ENCODE measurements around the gene CNST. TPM values are rescaled to one million over a fixed set of nuclear protein-coding genes. Genes with fewer than 3 reads are reported as not detected.

The CNST gene
- total and polyA plus RNA-seq, 2 experiments from 2014 or later: 13.1 to 17.9 TPM

DNA sequence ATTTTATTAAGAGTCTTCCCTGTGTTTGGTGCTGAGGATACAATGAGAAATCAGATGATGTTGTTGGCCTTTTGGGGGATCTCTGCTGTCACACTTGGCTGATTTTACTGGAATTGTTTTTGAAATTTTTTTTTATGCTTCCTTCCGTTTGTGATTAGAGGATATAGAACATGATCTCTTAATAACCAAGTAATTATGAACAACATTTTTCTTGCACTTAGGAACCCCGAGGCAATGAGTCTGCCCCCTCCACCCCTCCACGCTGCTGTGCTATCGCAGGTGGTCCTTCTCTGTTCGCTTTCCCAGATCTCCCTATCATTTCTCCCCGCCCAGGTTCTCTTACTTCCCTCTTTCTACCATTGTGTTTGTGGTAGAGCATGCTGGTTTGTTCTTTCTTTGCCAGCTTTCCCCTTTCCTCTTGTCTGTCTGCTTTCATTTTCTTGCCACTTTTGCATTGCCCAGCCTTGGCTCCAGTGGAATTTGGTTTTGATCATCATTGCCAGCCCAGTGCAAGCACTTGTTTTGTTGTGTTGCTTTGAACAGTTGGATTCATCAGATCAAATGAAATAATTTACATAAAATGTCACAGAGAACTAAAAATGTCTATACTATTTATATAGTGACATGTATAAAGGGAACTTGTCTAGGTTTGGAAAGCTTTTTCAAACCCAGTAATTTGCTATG, 84.9 kb downstream of the CNST start:
- Histone ChIP-seq H3K27me3 (no peaks in the 10 kb centered on the region), H3K4me3 (no peak overlapping the region), H3K4me1 (ENCODE audit: low read depth) (peaks cover 3% of the 10 kb centered on the region), H3K36me3 (peaks cover 13% of the 10 kb centered on the region), H3K9me3 (ENCODE audit: low read depth) (no peaks in the 10 kb centered on the region), H3K27ac (no peak overlapping the region)
- TF ChIP-seq, protein P1, sequence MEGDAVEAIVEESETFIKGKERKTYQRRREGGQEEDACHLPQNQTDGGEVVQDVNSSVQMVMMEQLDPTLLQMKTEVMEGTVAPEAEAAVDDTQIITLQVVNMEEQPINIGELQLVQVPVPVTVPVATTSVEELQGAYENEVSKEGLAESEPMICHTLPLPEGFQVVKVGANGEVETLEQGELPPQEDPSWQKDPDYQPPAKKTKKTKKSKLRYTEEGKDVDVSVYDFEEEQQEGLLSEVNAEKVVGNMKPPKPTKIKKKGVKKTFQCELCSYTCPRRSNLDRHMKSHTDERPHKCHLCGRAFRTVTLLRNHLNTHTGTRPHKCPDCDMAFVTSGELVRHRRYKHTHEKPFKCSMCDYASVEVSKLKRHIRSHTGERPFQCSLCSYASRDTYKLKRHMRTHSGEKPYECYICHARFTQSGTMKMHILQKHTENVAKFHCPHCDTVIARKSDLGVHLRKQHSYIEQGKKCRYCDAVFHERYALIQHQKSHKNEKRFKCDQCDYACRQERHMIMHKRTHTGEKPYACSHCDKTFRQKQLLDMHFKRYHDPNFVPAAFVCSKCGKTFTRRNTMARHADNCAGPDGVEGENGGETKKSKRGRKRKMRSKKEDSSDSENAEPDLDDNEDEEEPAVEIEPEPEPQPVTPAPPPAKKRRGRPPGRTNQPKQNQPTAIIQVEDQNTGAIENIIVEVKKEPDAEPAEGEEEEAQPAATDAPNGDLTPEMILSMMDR (IDR thresholded peaks at IDR 0.05; ENCODE audit: low read depth, low read length): no peak
- no peak for DNase-seq (ENCODE audit: low read depth in 1 of 2, low spot score in 1 of 2)

DNA sequence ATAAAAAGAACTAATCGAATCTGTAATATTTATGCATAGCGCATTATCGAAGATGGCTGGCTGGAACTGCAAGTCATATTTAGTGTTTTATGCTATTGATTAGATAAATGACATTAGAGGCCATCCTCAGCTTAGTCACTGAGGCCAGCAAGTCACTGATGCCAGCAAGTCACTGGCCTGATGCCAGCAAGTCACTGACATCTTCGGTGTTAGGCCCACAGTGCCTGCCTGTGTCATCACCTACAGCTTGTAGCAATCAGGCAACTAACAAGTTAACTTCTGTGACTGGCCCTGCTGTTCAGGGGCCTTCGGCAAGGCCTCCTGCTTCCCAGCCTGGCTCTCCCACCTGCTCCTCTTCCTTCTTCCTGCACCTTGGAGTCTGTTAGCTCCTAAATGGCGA, 92.3 kb downstream of the CNST start:
- H3K4me3 ChIP-seq: no peak overlapping the region
- no peaks in the 10 kb centered on the region for H3K9me3 ChIP-seq (ENCODE audit: low read depth)
- H3K4me1 ChIP-seq (ENCODE audit: low read depth): no peaks in the 10 kb centered on the region
- TF ChIP-seq, protein P1 (IDR thresholded peaks at IDR 0.05; ENCODE audit: low read depth, low read length): no peak
- no peak for DNase-seq (ENCODE audit: low read depth in 1 of 2, low spot score in 1 of 2)
- H3K27me3 ChIP-seq: no peaks in the 10 kb centered on the region
- H3K27ac ChIP-seq: no peak overlapping the region
- H3K36me3 ChIP-seq: peaks cover 7% of the 10 kb centered on the region

- H3K4me1 ChIP-seq (ENCODE audit: low read depth): no peaks in the 10 kb centered on the region
- H3K36me3 ChIP-seq: peaks cover 3% of the 10 kb centered on the region
- H3K27ac ChIP-seq: no peak overlapping the region
- no peak for DNase-seq (ENCODE audit: low read depth in 1 of 2, low spot score in 1 of 2)
- TF ChIP-seq, protein P1 (IDR thresholded peaks at IDR 0.05; ENCODE audit: low read depth, low read length): no peak
- no peaks in the 10 kb centered on the region for H3K9me3 ChIP-seq (ENCODE audit: low read depth)
- no peak overlapping the region for H3K4me3 ChIP-seq
- no peaks in the 10 kb centered on the region for H3K27me3 ChIP-seq
These were observed 93.4 kb downstream of the CNST start for GRCh38 chr1:246659594-246660140.

DNA sequence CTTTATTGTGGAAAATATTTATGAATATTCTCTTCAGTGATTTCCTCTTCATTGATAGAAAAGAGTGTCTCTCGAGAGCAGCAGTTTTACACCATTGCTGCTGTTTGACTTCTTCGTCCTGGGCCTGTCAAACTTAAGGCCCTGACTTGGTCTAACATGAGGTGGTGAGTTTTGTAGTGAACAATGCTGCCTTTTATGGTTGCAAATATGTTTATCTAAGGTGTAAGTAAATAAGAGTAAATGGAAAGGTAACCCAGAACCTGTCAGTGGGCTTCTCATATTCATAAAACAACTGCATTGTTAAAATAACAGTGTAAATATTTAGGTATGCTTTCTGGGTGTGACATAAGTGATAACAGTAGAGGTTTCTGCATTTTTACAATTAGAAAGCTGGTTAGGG, 95.2 kb downstream of the CNST start:
- no peaks in the 10 kb centered on the region for H3K27me3 ChIP-seq
- no peaks in the 10 kb centered on the region for H3K4me1 ChIP-seq (ENCODE audit: low read depth)
- no peak overlapping the region for H3K27ac ChIP-seq
- TF ChIP-seq, protein P1 (IDR thresholded peaks at IDR 0.05; ENCODE audit: low read depth, low read length): no peak
- no peak overlapping the region for H3K4me3 ChIP-seq
- H3K9me3 ChIP-seq (ENCODE audit: low read depth): no peaks in the 10 kb centered on the region
- DNase-seq (ENCODE audit: low read depth in 1 of 2, low spot score in 1 of 2): no peak
- H3K36me3 ChIP-seq: peaks cover 3% of the 10 kb centered on the region

DNA sequence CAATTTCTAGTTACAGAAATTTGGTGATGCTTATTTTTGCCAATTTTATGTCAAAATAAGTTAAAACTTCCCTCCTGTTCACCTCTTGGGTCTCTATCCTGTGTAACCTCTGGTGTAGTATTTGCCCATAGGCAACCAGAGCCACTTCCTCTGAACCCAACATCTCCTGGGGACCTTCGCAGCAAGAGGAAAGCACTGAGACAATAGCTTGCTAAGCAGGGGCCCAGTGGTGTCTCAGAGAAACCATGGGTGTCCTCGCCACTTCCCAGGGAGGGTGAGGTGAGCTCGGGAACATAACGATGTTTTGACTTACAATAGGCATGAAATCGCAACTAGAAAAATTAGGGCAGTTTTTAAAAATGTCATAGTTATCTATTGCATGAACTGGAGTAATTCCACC, 101.5 kb downstream of the CNST start:
- TF ChIP-seq, protein P1 (IDR thresholded peaks at IDR 0.05; ENCODE audit: low read depth, low read length): no peak
- Histone ChIP-seq H3K9me3 (ENCODE audit: low read depth) (no peaks in the 10 kb centered on the region), H3K4me3 (no peak overlapping the region), H3K4me1 (ENCODE audit: low read depth) (no peaks in the 10 kb centered on the region), H3K27me3 (no peaks in the 10 kb centered on the region), H3K27ac (no peak overlapping the region), H3K36me3 (no peaks in the 10 kb centered on the region)
- no peak for DNase-seq (ENCODE audit: low read depth in 1 of 2, low spot score in 1 of 2)

All from cardiac muscle cell (in vitro differentiated cells and primary cell).